GM18870 (cell line): ENCODE measurements around the gene DYRK2.
A peak's percentile ranks its signal among the peaks of the same experiment; 100 is the strongest.

Experiments
- ATAC-seq: cut with Tn5 transposase; IDR thresholded peaks from one replicate; pipeline ENCODE4 v1.9.1; 2021; ENCODE audit warnings: moderate library complexity; ENCODE audit not compliant: unreplicated experiment

Gene DYRK2

DNA sequence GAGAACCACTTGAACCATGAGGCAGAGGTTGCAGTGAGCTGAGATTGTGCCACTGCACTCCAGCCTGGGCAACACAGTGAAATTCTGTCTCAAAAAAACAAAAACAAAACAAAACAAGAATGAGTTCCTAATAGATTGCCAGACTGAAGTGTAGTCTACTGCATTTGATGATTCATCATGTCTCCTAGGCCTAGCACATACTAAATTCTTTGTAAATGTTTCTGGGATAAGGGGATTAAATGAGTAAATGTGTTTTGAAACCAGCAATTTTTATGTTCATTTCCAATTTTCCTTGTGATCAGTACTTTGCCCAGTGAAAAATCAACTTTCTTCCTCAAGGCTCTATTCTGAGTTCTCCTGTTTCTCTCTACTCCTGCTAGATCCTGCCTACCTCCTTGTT is 2.9 kb upstream of the DYRK2 start:
- no peak for ATAC-seq

DNA sequence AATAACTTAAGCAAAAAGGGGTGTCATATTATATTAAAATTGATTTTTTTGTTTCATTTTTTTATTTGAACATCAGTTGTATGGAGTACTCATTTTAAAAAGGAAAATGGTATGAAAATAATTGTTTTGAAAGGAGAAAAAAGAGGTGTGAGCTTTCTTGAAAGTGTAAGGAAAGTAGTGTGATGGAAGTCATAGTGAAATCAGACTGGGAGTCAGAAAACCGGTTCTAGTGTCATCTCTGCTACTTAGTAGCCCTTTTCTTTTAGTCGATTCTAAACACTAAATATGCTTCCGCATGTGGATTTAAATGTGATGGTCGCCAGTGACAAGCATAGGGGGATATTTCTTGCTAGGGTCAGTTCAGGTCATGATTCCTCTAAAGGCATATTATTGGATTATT is 1.8 kb upstream of the DYRK2 start:
- ATAC-seq: no peak

GRCh38 chr12:67647181-67647798 is 1.3 kb upstream of the DYRK2 start:
- no peak for ATAC-seq

- ATAC-seq: peak; percentile 29
Measured at GRCh38 chr12:67647799-67648520, 585 bp upstream of the DYRK2 start.

GRCh38 chr12:67649261-67649569 is 670 bp downstream of the DYRK2 start:
- ATAC-seq: no peak

DNA sequence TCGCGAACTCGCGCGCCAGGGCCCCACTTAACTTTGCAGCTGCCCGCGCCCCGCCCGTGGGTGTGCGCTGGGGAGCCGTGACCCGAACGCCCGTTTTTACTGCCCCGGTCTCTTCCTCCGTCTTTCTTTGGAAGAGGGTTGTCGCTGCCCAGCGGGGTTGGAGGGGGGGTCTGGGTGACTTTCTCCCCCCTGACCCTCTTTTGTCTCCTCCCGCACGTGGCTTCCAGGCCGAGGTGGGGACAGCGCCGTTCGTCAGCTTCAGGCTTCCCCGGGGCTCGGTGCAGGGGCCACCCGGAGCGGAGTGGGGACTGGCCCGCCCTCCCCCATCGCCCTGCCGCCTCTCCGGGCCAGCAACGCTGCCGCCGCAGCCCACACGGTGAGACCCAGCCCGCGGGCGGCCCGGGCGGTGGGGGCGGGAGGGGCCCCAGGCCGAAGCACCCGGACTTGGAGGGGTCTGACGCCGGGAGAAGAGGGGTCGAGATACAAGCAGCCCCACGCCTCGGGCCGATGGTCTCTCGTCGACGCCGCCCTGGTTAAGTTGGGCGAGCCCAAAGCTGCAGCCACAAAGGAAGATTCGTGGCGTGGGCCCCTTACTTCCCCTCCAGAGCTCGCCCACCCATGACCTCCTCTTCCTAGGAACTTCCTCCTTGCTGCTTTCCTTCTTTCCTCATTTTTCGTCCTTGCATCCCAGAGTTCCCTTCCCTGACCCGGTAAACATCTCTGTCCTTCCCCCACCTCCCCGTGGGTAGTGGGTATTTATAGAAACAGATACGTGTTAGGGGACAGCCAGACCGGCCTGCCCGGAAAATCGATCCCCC is 1.2 kb downstream of the DYRK2 start:
- no peak for ATAC-seq

GRCh38 chr12:67650388-67651131 is 2.0 kb downstream of the DYRK2 start:
- ATAC-seq: no peak

GRCh38 chr12:67651132-67651695 is 2.7 kb downstream of the DYRK2 start:
- ATAC-seq: no peak

DNA sequence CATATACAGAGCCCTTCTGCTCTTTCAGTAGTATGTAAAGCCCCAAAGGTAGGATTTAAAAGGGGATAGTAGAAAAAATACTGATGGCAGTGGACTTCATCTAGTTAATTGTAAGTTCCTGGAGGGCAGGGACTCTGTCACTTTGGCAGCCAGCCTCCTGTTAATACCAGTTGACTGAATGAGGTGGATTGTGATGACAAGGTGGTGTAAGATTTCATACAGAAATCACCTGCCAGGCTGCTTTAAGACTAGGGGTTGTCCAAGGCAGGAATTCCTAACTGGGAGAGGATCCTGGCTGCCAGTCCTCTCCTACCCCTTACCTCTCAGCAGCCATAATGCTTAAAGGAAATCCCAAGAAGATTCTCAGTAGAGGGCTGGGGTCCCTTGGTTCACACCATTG is 7.3 kb downstream of the DYRK2 start:
- no peak for ATAC-seq

GRCh38 chr12:67656251-67656650 is 7.7 kb downstream of the DYRK2 start:
- ATAC-seq: no peak

GRCh38 chr12:67658486-67658885 is 9.9 kb downstream of the DYRK2 start:
- no peak for ATAC-seq

DNA sequence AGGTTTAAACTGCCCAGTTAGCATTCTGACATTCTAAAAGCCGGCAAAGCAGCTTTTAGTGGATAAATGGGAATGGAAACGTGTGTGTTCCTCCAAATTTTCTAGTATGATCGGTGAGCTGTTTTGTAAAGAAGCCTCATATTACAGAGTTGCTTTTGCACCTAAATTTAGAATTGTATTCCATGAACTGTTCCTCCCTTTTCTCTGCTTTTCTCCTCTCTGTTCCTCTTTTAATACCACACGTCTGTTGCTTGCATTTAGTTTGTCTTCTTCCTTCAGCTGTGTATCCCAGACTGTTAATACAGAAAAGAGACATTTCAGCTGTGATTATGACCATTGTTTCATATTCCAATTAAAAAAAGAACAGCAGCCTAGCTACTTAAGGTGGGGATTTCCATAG is 10.7 kb downstream of the DYRK2 start:
- no peak for ATAC-seq

- ATAC-seq: no peak
Measured at GRCh38 chr12:67661311-67662021, 12.9 kb downstream of the DYRK2 start.

- ATAC-seq: no peak
Measured at GRCh38 chr12:67662910-67663538, 14.5 kb downstream of the DYRK2 start.

DNA sequence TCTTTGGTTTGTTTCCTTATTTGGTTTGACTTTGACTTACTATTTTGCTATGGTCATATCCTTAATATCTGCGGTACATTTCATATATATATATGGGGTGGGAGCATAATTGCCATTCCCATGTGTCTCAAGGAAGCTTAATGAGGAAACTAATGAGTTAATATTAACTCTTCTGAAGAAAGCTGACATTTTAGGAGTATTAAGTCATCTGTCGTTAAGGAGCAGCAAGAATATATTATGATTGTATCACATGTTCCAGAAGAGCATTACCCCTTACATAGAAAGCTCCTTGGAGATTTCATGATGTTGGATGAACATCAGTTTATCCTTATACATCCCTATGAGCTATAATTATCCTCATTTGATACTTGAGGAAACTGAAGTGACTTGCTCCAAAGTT is 15.6 kb downstream of the DYRK2 start:
- no peak for ATAC-seq

DNA sequence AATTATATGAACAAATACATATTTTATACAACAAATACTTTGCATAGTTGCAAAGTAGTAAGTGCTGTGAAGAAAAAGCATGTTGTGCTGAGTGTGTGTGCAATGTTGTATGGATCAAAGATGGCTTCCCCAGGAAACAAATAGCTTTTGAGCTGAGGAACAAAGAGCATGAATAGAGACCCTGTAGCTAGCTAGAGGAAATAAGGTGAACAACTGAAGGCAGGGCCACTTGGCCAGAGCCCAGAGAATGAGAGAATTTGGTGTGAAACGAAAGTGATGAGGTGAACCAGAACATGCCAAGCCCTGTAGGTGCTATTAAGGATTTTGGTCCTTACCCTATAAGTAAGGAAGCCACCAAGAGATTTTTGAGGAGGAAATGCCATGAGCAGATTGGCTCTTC is 17.1 kb downstream of the DYRK2 start:
- ATAC-seq: no peak

- no peak for ATAC-seq
Measured at GRCh38 chr12:67666605-67667004, 18.1 kb downstream of the DYRK2 start.

DNA sequence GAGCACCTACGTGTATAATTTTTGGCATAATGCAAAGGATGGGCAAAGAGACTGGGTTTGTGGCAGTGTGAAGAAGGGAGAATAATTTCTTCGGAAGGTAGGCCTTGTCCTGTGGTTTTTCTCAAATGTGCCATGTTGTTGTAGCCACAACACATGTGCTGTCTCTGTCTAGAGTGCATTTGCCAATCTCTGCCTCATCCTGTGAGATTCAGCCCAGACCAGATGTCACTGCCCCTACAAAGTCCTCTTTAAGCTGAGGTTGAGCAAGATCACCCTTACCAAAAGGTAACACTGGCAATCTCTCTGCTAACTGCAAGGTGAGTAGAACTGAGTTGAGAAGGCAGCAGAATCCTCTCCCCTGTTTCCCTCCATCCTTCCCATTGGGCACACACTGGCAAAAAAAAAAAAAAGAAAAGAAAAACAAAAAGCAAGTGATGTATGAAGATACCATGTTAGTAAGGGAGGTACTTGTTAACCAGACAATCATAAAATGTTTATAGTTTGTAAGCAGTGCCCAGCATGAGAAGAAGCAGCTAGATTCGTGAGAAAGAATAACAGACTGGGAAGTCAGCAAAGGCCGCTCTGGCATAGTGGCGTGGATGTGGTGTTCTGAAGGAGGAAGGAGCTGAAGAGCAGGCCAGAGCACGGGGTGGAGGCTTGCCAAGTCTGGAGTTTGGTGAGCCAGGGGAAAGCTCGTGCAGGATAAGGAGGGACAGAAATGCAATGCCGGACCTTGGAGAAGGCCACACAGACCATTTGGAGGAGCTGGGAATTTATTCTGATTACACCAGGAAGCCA is 18.9 kb downstream of the DYRK2 start:
- no peak for ATAC-seq

DNA sequence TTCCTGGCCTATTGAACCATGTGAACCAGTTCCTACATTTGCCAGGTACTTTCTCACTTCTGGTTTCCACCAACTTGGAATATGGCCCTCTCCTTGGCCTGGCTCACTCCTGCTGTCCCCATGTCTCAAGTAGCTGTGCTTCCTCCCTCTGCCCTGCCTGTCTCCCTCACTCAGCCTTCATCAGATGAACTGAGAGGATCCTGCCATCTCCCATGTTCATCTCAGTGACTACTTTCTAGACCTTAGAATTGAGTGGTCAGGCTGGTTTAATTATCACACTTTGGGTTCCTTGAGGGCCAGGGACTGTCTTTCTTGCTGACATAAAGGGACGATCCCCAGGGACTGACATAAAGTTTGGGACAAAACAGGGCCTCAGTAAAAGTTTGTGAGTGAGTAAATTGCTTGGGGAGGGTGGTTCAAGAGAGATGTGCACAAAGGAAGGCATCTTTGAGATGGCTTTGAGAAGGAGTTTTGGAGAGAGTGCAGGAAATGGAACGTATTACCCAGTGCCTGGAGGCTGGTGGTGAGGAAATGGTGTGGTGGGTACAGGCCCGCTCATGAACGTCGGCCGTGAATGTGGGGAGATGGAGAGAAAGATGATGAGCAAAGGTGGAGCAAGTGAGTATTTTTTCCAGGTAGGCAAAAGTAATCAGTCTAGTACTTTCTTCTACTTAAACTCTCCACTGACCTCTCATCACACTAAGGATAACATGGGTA is 20.8 kb downstream of the DYRK2 start:
- ATAC-seq: no peak
